ENCODE data around the gene ZNF215. TPM values are rescaled to one million over a fixed set of nuclear protein-coding genes. Genes with fewer than 3 reads are reported as not detected.
"Not testable (repeated sequence)": the region's sequence is repeated elsewhere in the genome, so short reads cannot be mapped to it uniquely, and the experiment has no call there.

Gene ZNF215
- total RNA-seq, 1 experiment from 2014 or later, result 4.5 TPM

DNA sequence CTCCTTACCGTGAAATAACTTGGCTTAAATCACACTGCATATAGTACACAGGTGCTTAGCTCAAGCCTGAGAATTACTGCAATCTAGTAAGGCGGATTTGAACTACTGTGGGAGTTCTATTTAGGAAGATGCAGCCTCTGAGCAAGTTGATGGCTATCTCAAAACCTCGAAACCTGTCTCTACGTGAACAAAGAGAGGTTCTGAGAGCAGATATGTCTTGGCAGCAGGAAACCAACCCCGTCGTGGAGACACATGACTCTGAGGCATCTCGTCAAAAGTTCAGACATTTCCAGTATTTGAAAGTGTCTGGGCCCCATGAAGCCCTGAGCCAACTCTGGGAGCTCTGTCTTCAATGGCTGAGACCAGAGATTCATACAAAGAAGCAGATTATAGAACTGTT is 5.9 kb downstream of the ZNF215 start:
- no peaks in the 10 kb centered on the region for H3F3A ChIP-seq (ENCODE audit: low read length, unreplicated experiment)
- no peaks in the 10 kb centered on the region for H3K9me2 ChIP-seq (replicated peaks; ENCODE audit: low read length)
- no TSS peak for BruUV-seq (replicated peaks)
- no peak overlapping the region for H3K27ac ChIP-seq (ENCODE audit: low read length)
- POLR2A ChIA-PET (ENCODE audit: unreplicated experiment), result no interaction called here
- no peak overlapping the region for H3K9ac ChIP-seq (ENCODE audit: low read length)
- H3K4me3 ChIP-seq (ENCODE audit: low read length), result no peak overlapping the region
- no peak for TF ChIP-seq EZH2 (IDR thresholded peaks at IDR 0.05; ENCODE audit: low read length, unreplicated experiment)
- TF ChIP-seq EZH2phosphoT487 (IDR thresholded peaks at IDR 0.05; ENCODE audit: borderline replicate concordance, low read length), result no peak
- TF ChIP-seq, protein P1, sequence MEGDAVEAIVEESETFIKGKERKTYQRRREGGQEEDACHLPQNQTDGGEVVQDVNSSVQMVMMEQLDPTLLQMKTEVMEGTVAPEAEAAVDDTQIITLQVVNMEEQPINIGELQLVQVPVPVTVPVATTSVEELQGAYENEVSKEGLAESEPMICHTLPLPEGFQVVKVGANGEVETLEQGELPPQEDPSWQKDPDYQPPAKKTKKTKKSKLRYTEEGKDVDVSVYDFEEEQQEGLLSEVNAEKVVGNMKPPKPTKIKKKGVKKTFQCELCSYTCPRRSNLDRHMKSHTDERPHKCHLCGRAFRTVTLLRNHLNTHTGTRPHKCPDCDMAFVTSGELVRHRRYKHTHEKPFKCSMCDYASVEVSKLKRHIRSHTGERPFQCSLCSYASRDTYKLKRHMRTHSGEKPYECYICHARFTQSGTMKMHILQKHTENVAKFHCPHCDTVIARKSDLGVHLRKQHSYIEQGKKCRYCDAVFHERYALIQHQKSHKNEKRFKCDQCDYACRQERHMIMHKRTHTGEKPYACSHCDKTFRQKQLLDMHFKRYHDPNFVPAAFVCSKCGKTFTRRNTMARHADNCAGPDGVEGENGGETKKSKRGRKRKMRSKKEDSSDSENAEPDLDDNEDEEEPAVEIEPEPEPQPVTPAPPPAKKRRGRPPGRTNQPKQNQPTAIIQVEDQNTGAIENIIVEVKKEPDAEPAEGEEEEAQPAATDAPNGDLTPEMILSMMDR (conservative IDR thresholded peaks at IDR 0.05; ENCODE audit: low read depth, low read length), result no peak
- ATAC-seq (no peak), DNase-seq (no peak)
- no peak overlapping the region for H2AFZ ChIP-seq (ENCODE audit: low read length)
- peaks cover 8% of the 10 kb centered on the region; the same call in 1 of the 2 replicates for H3K36me3 ChIP-seq (ENCODE audit: low read depth, low read length)
- H3K9me3 ChIP-seq (ENCODE audit: low read length), result no peaks in the 10 kb centered on the region
- CTCF ChIA-PET, result no interaction called here
- H3K27me3 ChIP-seq (ENCODE audit: low read length), result no peaks in the 10 kb centered on the region
- H4K20me1 ChIP-seq (ENCODE audit: low read length), result no peaks in the 10 kb centered on the region
- peaks cover 7% of the 10 kb centered on the region; the same call in 1 of the 2 replicates for H3K4me1 ChIP-seq (ENCODE audit: insufficient read depth, low read length)
- H3K4me2 ChIP-seq (ENCODE audit: low read length), result no peak overlapping the region
- intact Hi-C loops (cut with micrococcal nuclease), result no loop called here
- peaks cover 24% of the 10 kb centered on the region for H3K79me2 ChIP-seq (ENCODE audit: low read length)

GRCh38 chr11:6941970-6942369 is 15.7 kb downstream of the ZNF215 start:
- DNase-seq (no peak), ATAC-seq (no peak)
- no TSS peak for BruUV-seq (replicated peaks)
- H3K9me2 ChIP-seq (replicated peaks; ENCODE audit: low read length), result no peaks in the 10 kb centered on the region
- no peak overlapping the region for H2AFZ ChIP-seq (ENCODE audit: low read length)
- TF ChIP-seq EZH2phosphoT487 (IDR thresholded peaks at IDR 0.05; ENCODE audit: borderline replicate concordance, low read length), result no peak
- TF ChIP-seq EZH2 (IDR thresholded peaks at IDR 0.05; ENCODE audit: low read length, unreplicated experiment), result no peak
- TF ChIP-seq, protein P1 (conservative IDR thresholded peaks at IDR 0.05; ENCODE audit: low read depth, low read length), result no peak
- H3K4me3 ChIP-seq (ENCODE audit: low read length), result no peak overlapping the region
- no peaks in the 10 kb centered on the region for H4K20me1 ChIP-seq (ENCODE audit: low read length)
- H3K27ac ChIP-seq (ENCODE audit: low read length), result no peak overlapping the region
- H3K9me3 ChIP-seq (ENCODE audit: low read length), result no peaks in the 10 kb centered on the region
- no peak overlapping the region for H3K9ac ChIP-seq (ENCODE audit: low read length)
- H3K27me3 ChIP-seq (ENCODE audit: low read length), result no peaks in the 10 kb centered on the region
- POLR2A ChIA-PET (ENCODE audit: unreplicated experiment), result no interaction called here
- no peaks in the 10 kb centered on the region; the same call in 1 of the 2 replicates for H3K36me3 ChIP-seq (ENCODE audit: low read depth, low read length)
- no peaks in the 10 kb centered on the region for H3F3A ChIP-seq (ENCODE audit: low read length, unreplicated experiment)
- intact Hi-C loops (cut with micrococcal nuclease), result no loop called here
- CTCF ChIA-PET, result no interaction called here
- no peaks in the 10 kb centered on the region for H3K79me2 ChIP-seq (ENCODE audit: low read length)
- H3K4me1 ChIP-seq (ENCODE audit: insufficient read depth, low read length), result no peaks in the 10 kb centered on the region
- H3K4me2 ChIP-seq (ENCODE audit: low read length), result no peak overlapping the region

DNA sequence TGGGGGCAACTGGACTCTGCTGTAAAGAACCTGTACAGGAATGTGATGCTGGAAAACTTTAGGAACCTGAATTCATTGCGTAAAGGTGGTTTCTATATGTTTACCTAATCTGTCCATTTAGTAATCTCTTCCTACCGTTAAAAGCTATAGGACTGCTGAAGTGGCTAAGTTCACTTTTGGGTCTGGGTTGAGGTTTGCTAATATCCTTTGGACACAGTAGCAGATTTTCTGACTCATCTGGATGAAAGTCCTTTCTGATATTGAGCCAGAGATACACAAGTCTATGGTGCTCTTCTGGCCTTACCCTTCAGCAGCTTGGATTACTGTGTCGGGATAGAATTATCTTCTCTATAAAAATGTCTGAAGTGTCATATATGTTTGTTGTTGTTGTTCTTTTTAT is 16.9 kb downstream of the ZNF215 start:
- intact Hi-C loops (cut with micrococcal nuclease), result no loop called here
- no peak overlapping the region for H2AFZ ChIP-seq (ENCODE audit: low read length)
- H3K36me3 ChIP-seq (ENCODE audit: low read depth, low read length), result no peaks in the 10 kb centered on the region; the same call in 1 of the 2 replicates
- no peaks in the 10 kb centered on the region for H3K79me2 ChIP-seq (ENCODE audit: low read length)
- no peaks in the 10 kb centered on the region for H3K9me2 ChIP-seq (replicated peaks; ENCODE audit: low read length)
- POLR2A ChIA-PET (ENCODE audit: unreplicated experiment), result no interaction called here
- BruUV-seq (replicated peaks), result no TSS peak
- TF ChIP-seq EZH2 (IDR thresholded peaks at IDR 0.05; ENCODE audit: low read length, unreplicated experiment), result no peak
- TF ChIP-seq EZH2phosphoT487 (IDR thresholded peaks at IDR 0.05; ENCODE audit: borderline replicate concordance, low read length), result no peak
- TF ChIP-seq, protein P1 (conservative IDR thresholded peaks at IDR 0.05; ENCODE audit: low read depth, low read length), result no peak
- H3K9ac ChIP-seq (ENCODE audit: low read length), result no peak overlapping the region
- no peaks in the 10 kb centered on the region for H3F3A ChIP-seq (ENCODE audit: low read length, unreplicated experiment)
- no peaks in the 10 kb centered on the region for H3K27me3 ChIP-seq (ENCODE audit: low read length)
- CTCF ChIA-PET, result no interaction called here
- DNase-seq (no peak), ATAC-seq (no peak)
- no peaks in the 10 kb centered on the region for H4K20me1 ChIP-seq (ENCODE audit: low read length)
- no peak overlapping the region for H3K4me2 ChIP-seq (ENCODE audit: low read length)
- H3K4me1 ChIP-seq (ENCODE audit: insufficient read depth, low read length), result no peaks in the 10 kb centered on the region
- H3K9me3 ChIP-seq (ENCODE audit: low read length), result no peaks in the 10 kb centered on the region
- H3K27ac ChIP-seq (ENCODE audit: low read length), result no peak overlapping the region
- no peak overlapping the region for H3K4me3 ChIP-seq (ENCODE audit: low read length)

GRCh38 chr11:6954248-6954647 is 28.0 kb downstream of the ZNF215 start:
- H3K4me2 ChIP-seq (ENCODE audit: low read length); intact Hi-C loops (cut with micrococcal nuclease); H3K4me1 ChIP-seq (ENCODE audit: insufficient read depth, low read length); BruUV-seq (replicated peaks); H3K4me3 ChIP-seq (ENCODE audit: low read length); POLR2A ChIA-PET (ENCODE audit: unreplicated experiment); H3K27ac ChIP-seq (ENCODE audit: low read length); H3K36me3 ChIP-seq (ENCODE audit: low read depth, low read length); H3K9me2 ChIP-seq (replicated peaks; ENCODE audit: low read length); ATAC-seq; H4K20me1 ChIP-seq (ENCODE audit: low read length); DNase-seq; H3K9me3 ChIP-seq (ENCODE audit: low read length); H3K79me2 ChIP-seq (ENCODE audit: low read length); CTCF ChIA-PET; H2AFZ ChIP-seq (ENCODE audit: low read length); H3K9ac ChIP-seq (ENCODE audit: low read length); H3F3A ChIP-seq (ENCODE audit: low read length, unreplicated experiment); H3K27me3 ChIP-seq (ENCODE audit: low read length): not testable (repeated sequence)

Measured in PC-3 (cell line).